SK-N-SH (cell line): ENCODE data around the gene IFNAR1. TPM values are rescaled to one million over a fixed set of nuclear protein-coding genes. Genes with fewer than 3 reads are reported as not detected.

ENCODE experiments used
- CTCF ChIA-PET: fragments of 300-600, 350-600 bp; formaldehyde crosslinking; extraction: SDS; loops from one replicate; lab custom pipeline; 2021; lab: Yijun Ruan, JAX
- POLR2A ChIA-PET: fragments of 350-600 bp; sonication (Branson Sonifier 250); formaldehyde crosslinking; extraction: SDS; loops from one replicate; lab custom pipeline; 2020; ENCODE audit warnings: antibody characterized with exemption, inconsistent platforms; lab: Yijun Ruan, JAX
- DNase-seq: peaks from one replicate; pipeline ENCODE4 v3.0.0; 2012
- H2AFZ ChIP-seq: fragments of 200-600 bp; sonication (generic); 2 replicates; pipeline ENCODE4 v1.8.1; 2016; ENCODE audit warnings: antibody characterized with exemption, mild to moderate bottlenecking, low read depth
- H3F3A ChIP-seq: fragments of 200-600 bp; sonication (generic); replicated peaks from 2 replicates; pipeline ENCODE3; 2016; ENCODE audit warnings: antibody characterized with exemption, mild to moderate bottlenecking; ENCODE audit not compliant: insufficient read depth
- H3K27ac ChIP-seq, 2 experiments: fragments of 200-500 bp in 1 of 2; fragments of 200-600 bp in 1 of 2; sonication (Bioruptor generic) in 1 of 2; sonication (generic), shearing (Covaris generic) in 1 of 2; 2 replicates each; pipeline versions ENCODE4 v1.5.1 to v1.6.1; 2014 to 2016; ENCODE audit warnings: low read depth in 2 of 2, inconsistent platforms in 1 of 2, low read length in 1 of 2, mild to moderate bottlenecking in 1 of 2, mixed read lengths in 1 of 2
- H3K27me3 ChIP-seq: fragments of 200-600 bp; sonication (generic), shearing (Covaris generic); 2 replicates; pipeline ENCODE4 v1.6.1; 2016; ENCODE audit warnings: mixed run types; ENCODE audit not compliant: insufficient read depth
- H3K36me3 ChIP-seq, 2 experiments: fragments of 200-500 bp in 1 of 2; fragments of 200-600 bp in 1 of 2; sonication (Bioruptor generic) in 1 of 2; sonication (generic) in 1 of 2; replicated peaks in 1 of 2; 2 replicates each; pipeline versions ENCODE3 to v1.5.1; 2014 to 2016; ENCODE audit warnings: low read length in 1 of 2, mild to moderate bottlenecking in 1 of 2; ENCODE audit not compliant: insufficient read depth in 2 of 2, control insufficient read depth in 1 of 2
- H3K4me1 ChIP-seq, 2 experiments: fragments of 200-500 bp in 1 of 2; fragments of 200-600 bp in 1 of 2; sonication (Bioruptor generic) in 1 of 2; sonication (generic), shearing (Covaris generic) in 1 of 2; 2 replicates each; pipeline versions ENCODE4 v1.5.1 to v1.6.1; 2014 to 2016; ENCODE audit warnings: low read depth in 1 of 2, low read length in 1 of 2, mixed run types in 1 of 2; ENCODE audit not compliant: insufficient read depth in 2 of 2, control insufficient read depth in 1 of 2
- H3K4me2 ChIP-seq: fragments of 200-600 bp; sonication (generic), shearing (Covaris generic); 2 replicates; pipeline ENCODE4 v1.6.1; 2017; ENCODE audit warnings: mixed run types
- H3K4me3 ChIP-seq, 2 experiments: fragments of 200-500 bp in 1 of 2; fragments of 200-600 bp in 1 of 2; sonication (Bioruptor generic) in 1 of 2; sonication (generic), shearing (Covaris generic) in 1 of 2; 2 replicates each; pipeline versions ENCODE4 v1.5.1 to v1.8.1; 2014 to 2016; ENCODE audit warnings: low read depth in 2 of 2, inconsistent platforms in 1 of 2, low read length in 1 of 2, mild to moderate bottlenecking in 1 of 2, mixed read lengths in 1 of 2, moderate library complexity in 1 of 2
- H3K79me2 ChIP-seq: fragments of 200-600 bp; sonication (generic); 2 replicates; pipeline ENCODE4 v1.8.1; 2017; ENCODE audit warnings: mild to moderate bottlenecking; ENCODE audit not compliant: insufficient read depth
- H3K9ac ChIP-seq: fragments of 200-600 bp; sonication (generic); 2 replicates; pipeline ENCODE4 v1.6.1; 2017; ENCODE audit warnings: mixed run types
- H3K9me2 ChIP-seq: fragments of 200-600 bp; sonication (generic); 2 replicates; pipeline ENCODE4 v1.6.1; 2017; ENCODE audit warnings: mixed run types
- H3K9me3 ChIP-seq: fragments of 200-600 bp; sonication (generic); 2 replicates; pipeline ENCODE4 v1.6.1; 2017; ENCODE audit warnings: mixed run types, mild to moderate bottlenecking, moderate library complexity
- H4K20me1 ChIP-seq: fragments of 200-600 bp; sonication (generic); 2 replicates; pipeline ENCODE4 v1.6.1; 2017; ENCODE audit warnings: mild to moderate bottlenecking, mixed run types; ENCODE audit not compliant: insufficient read depth
- CHD2 ChIP-seq: fragments of 150-350 bp; IDR thresholded peaks from 2 replicates; pipeline ENCODE4 v1.6.1; 2018; ENCODE audit warnings: low read length; ENCODE audit not compliant: partially characterized antibody
- EZH2phosphoT487 ChIP-seq: fragments of 200-600 bp; sonication (generic); IDR thresholded peaks from 2 replicates; pipeline ENCODE4 v1.6.1; 2017; ENCODE audit warnings: low read depth, mixed run types, mild to moderate bottlenecking, antibody characterized with exemption, moderate library complexity, borderline replicate concordance
- FOSL2 ChIP-seq: IDR thresholded peaks from 2 replicates; pipeline ENCODE4 v1.4.0; 2012; ENCODE audit warnings: low read depth, mild to moderate bottlenecking, moderate library complexity, borderline replicate concordance
- FOXJ3 ChIP-seq: sonication (generic); formaldehyde crosslinking; IDR thresholded peaks from 2 replicates; pipeline ENCODE4 v1.5.1; 2020; ENCODE audit warnings: mild to moderate bottlenecking, missing genetic modification reagents
- GABPA ChIP-seq: IDR thresholded peaks from 2 replicates; pipeline ENCODE4 v1.4.0; 2012; ENCODE audit warnings: low read depth, mild to moderate bottlenecking
- GATA2 ChIP-seq: sonication (generic); formaldehyde crosslinking; IDR thresholded peaks from 2 replicates; pipeline ENCODE4 v1.5.0; 2020; ENCODE audit warnings: mild to moderate bottlenecking, missing genetic modification reagents
- MAX ChIP-seq: IDR thresholded peaks from 2 replicates; pipeline ENCODE4 v1.4.0; 2012; ENCODE audit warnings: low read depth
- NRF1 ChIP-seq: IDR thresholded peaks from 2 replicates; pipeline ENCODE4 v1.6.1; 2012; ENCODE audit warnings: low read depth, mild to moderate bottlenecking, low read length
- POLR2AphosphoS5 ChIP-seq: IDR thresholded peaks from 2 replicates; pipeline ENCODE4 v1.6.1; 2012; ENCODE audit warnings: low read depth, low read length
- REST ChIP-seq: IDR thresholded peaks from 2 replicates; pipeline ENCODE4 v1.6.1; 2012; ENCODE audit warnings: mild to moderate bottlenecking, low read depth, low read length, moderate library complexity
- RFX5 ChIP-seq: IDR thresholded peaks from 2 replicates; pipeline ENCODE4 v1.6.1; 2012; ENCODE audit warnings: mild to moderate bottlenecking, improper control_type of control experiment, low read length
- SIN3A ChIP-seq: IDR thresholded peaks from 2 replicates; pipeline ENCODE4 v1.6.1; 2012; ENCODE audit warnings: low read depth, mild to moderate bottlenecking, low read length, moderate library complexity, borderline replicate concordance
- SMC3 ChIP-seq: IDR thresholded peaks from 2 replicates; pipeline ENCODE4 v1.6.1; 2012; ENCODE audit warnings: low read depth, low read length, improper control_type of control experiment
- TCF12 ChIP-seq: IDR thresholded peaks from 2 replicates; pipeline ENCODE4 v1.4.0; 2012
- TEAD4 ChIP-seq: IDR thresholded peaks from 2 replicates; pipeline ENCODE4 v1.4.0; 2012; ENCODE audit warnings: mild to moderate bottlenecking, borderline replicate concordance; ENCODE audit not compliant: insufficient read depth
- USF1 ChIP-seq: IDR thresholded peaks from 2 replicates; pipeline ENCODE4 v1.4.0; 2012; ENCODE audit warnings: low read depth, borderline replicate concordance
- YY1 ChIP-seq: IDR thresholded peaks from 2 replicates; pipeline ENCODE4 v1.4.0; 2012; ENCODE audit warnings: low read depth, mild to moderate bottlenecking
- WGBS: methylation state at CpG from one replicate; pipeline ENCODE4 v1.1.6; 2017; ENCODE audit warnings: low lambda C conversion rate; 5-methylcytosine and 5-hydroxymethylcytosine counted together
- polyA plus RNA-seq, 3 experiments: library from polyadenylated mRNA; depleted of rRNA; stranded (reverse); fragments of >200 nt; gene quantifications; 2 replicates each; pipeline ENCODE4 v1.2.3, GENCODE V29; 2012

IFNAR1 gene
- polyA plus RNA-seq, 1 of the 3 experiments (the other 2 are of a cell fraction) = 12.2 TPM

GRCh38 chr21:33339135-33339534 lies 14.4 kb downstream of the IFNAR1 start:
- H3K27me3 ChIP-seq = no peaks in the 10 kb centered on the region
- no peak overlapping the region for H3K9ac ChIP-seq
- no peaks in the 10 kb centered on the region for H3K9me3 ChIP-seq
- H3K4me1 ChIP-seq = no peaks in the 10 kb centered on the region
- no peak overlapping the region for H2AFZ ChIP-seq
- 85% methylated on average over 1 of the region's 1 CpG for WGBS
- TF ChIP-seq USF1 = no peak
- TF ChIP-seq FOSL2 = no peak
- TF ChIP-seq RFX5 = no peak
- TF ChIP-seq NRF1 = no peak
- TF ChIP-seq TCF12 = no peak
- TF ChIP-seq, all 33 proteins: peak for 0
- no peaks in the 10 kb centered on the region for H4K20me1 ChIP-seq
- POLR2A ChIA-PET = no interaction called here
- no peaks in the 10 kb centered on the region for H3K9me2 ChIP-seq
- DNase-seq = no peak
- H3K4me2 ChIP-seq = no peak overlapping the region
- H3K36me3 ChIP-seq = peaks cover 23 to 33% of the 10 kb centered on the region in 2 experiments
- no peak overlapping the region for H3K4me3 ChIP-seq
- CTCF ChIA-PET = interaction anchor here (1.0 to 1.7 kb wide), 4 partner anchors 11 to 106 kb away, joined by 3 to 5 read pairs (median 4); no protein-coding TSS in a partner anchor
- H3K27ac ChIP-seq = no peak overlapping the region
- no peaks in the 10 kb centered on the region for H3F3A ChIP-seq
- peaks cover 19% of the 10 kb centered on the region; the same call in 1 of the 2 replicates for H3K79me2 ChIP-seq

GRCh38 chr21:33339918-33340317 lies 15.1 kb downstream of the IFNAR1 start:
- H3K9me2 ChIP-seq = no peaks in the 10 kb centered on the region
- TF ChIP-seq USF1 = no peak
- TF ChIP-seq EZH2phosphoT487 = no peak
- no peak for TF ChIP-seq GATA2 (CRISPR knock-in tag)
- no peak for TF ChIP-seq FOXJ3 (CRISPR knock-in tag)
- no peak for TF ChIP-seq SIN3A
- TF ChIP-seq POLR2AphosphoS5 = no peak
- no peak for TF ChIP-seq SMC3
- TF ChIP-seq MAX = no peak
- TF ChIP-seq YY1 = no peak
- TF ChIP-seq CHD2 = no peak
- no peak for TF ChIP-seq REST
- no peak for TF ChIP-seq FOSL2
- no peak for TF ChIP-seq TEAD4
- no peak for TF ChIP-seq GABPA
- no peaks in the 10 kb centered on the region for H4K20me1 ChIP-seq
- no peaks in the 10 kb centered on the region for H3K9me3 ChIP-seq
- no peaks in the 10 kb centered on the region for H3F3A ChIP-seq
- H3K79me2 ChIP-seq = peaks cover 15% of the 10 kb centered on the region; the same call in 1 of the 2 replicates
- H3K27ac ChIP-seq = no peak overlapping the region
- H3K36me3 ChIP-seq = peaks cover 27 to 34% of the 10 kb centered on the region in 2 experiments
- no peak overlapping the region for H3K4me3 ChIP-seq
- H3K27me3 ChIP-seq = no peaks in the 10 kb centered on the region
- H2AFZ ChIP-seq = no peak overlapping the region
- H3K4me2 ChIP-seq = no peak overlapping the region
- CTCF ChIA-PET = interaction anchor here (1.0 to 1.7 kb wide), 4 partner anchors 12 to 105 kb away, joined by 3 to 5 read pairs (median 4); no protein-coding TSS in a partner anchor
- POLR2A ChIA-PET = no interaction called here
- H3K9ac ChIP-seq = no peak overlapping the region
- no peaks in the 10 kb centered on the region for H3K4me1 ChIP-seq
- WGBS = 77% methylated on average over 2 of the region's 2 CpGs
- no peak for DNase-seq
